Uterus (tissue), 4 donors: ENCODE measurements around the gene PTPRN2. TPM values are rescaled to one million over a fixed set of nuclear protein-coding genes. Genes with fewer than 3 reads are reported as not detected.

Source experiments
- DNase-seq, 2 donors: peaks; one replicate each; pipeline ENCODE4 v3.0.0-alpha.2; 2019 to 2020
- H3K27ac ChIP-seq, 2 donors: fragments of 200-600 bp; sonication (generic); 1 replicate in 1 of 2; 2 replicates in 1 of 2; pipeline ENCODE4 v1.5.1; 2016 to 2018
- H3K27me3 ChIP-seq, 2 donors: fragments of 200-600 bp; sonication (generic); one replicate each; pipeline ENCODE4 v1.5.1; 2018 to 2019; ENCODE audit warnings: control low read depth in 1 of 2
- H3K36me3 ChIP-seq, 2 donors: fragments of 200-600 bp; sonication (generic); one replicate each; pipeline ENCODE4 v1.5.1; 2019; ENCODE audit warnings: control low read depth in 1 of 2
- H3K4me1 ChIP-seq, 2 donors: fragments of 200-600 bp; sonication (generic); one replicate each; pipeline ENCODE4 v1.5.1; 2018 to 2019; ENCODE audit warnings: control low read depth in 1 of 2
- H3K4me3 ChIP-seq, 2 donors: fragments of 200-600 bp; sonication (generic); 1 replicate in 1 of 2; 2 replicates in 1 of 2; pipeline ENCODE4 v1.5.1; 2018 to 2019; ENCODE audit warnings: mild to moderate bottlenecking in 1 of 2
- H3K9me3 ChIP-seq, 2 donors: fragments of 200-600 bp; sonication (generic); one replicate each; pipeline ENCODE4 v1.5.1; 2019; ENCODE audit warnings: control low read depth in 1 of 2
- POLR2A ChIP-seq, 2 donors: fragments of 450-650 bp; IDR thresholded peaks; one replicate each; pipeline ENCODE4 v1.6.1; 2016; ENCODE audit warnings: antibody characterized with exemption in 2 of 2, mild to moderate bottlenecking in 1 of 2, moderate library complexity in 1 of 2
- intact Hi-C: fragments of 100-400 bp; cut with DNase I; formaldehyde crosslinking; loops from one replicate; pipeline ENCODE4 v1.15.1; 2023; ENCODE audit warnings: low total_unique reads
- total RNA-seq, 4 donors: library from RNA; depleted of rRNA in 3 of 4; stranded (reverse); fragments of >200 nt in 3 of 4; gene quantifications; one replicate each; pipeline versions ENCODE4 v1.1.0 to v1.2.4, GENCODE V29; 2014 to 2023
- TF ChIP-seq, protein P1 (sequence below), 4 experiments: fragments of 200-600 bp in 2 of 4; fragments of 450-650 bp in 2 of 4; sonication (generic) in 2 of 4; IDR thresholded peaks; one replicate each; pipeline ENCODE4 v1.5.1; 2016 to 2019; ENCODE audit warnings: antibody characterized with exemption in 4 of 4, mild to moderate bottlenecking in 2 of 4, moderate library complexity in 1 of 4
- donor health status: DM: yes; HTN: yes; CAD: no.

Gene PTPRN2
- total RNA-seq, 4 donors from 2014 or later: 1.2 to 5.2 (median 2.3) TPM

DNA sequence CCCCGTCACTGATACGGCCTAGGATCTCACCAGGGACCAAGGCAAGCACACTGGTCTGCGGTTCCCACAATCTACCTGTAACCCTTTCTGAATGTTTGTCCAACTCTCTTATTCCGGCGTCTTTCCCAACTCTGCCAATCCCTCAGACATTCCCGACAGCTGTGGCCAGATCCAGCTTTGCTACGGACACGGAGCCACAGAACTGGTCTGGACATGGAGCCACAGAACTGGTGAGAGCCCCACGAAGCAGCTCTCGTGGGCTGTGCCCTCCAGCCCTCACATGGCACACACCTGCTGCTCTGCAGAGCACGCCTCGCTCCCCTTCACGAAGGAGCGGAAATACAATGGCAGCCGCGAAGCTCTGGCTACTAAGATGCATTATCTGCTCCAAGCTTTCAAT is 874.0 kb downstream of the PTPRN2 start:
- H3K4me1 ChIP-seq: no peaks in the 10 kb centered on the region
- H3K9me3 ChIP-seq: no peaks in the 10 kb centered on the region
- TF ChIP-seq POLR2A (IDR thresholded peaks at IDR 0.05): no peak
- TF ChIP-seq, protein P1, sequence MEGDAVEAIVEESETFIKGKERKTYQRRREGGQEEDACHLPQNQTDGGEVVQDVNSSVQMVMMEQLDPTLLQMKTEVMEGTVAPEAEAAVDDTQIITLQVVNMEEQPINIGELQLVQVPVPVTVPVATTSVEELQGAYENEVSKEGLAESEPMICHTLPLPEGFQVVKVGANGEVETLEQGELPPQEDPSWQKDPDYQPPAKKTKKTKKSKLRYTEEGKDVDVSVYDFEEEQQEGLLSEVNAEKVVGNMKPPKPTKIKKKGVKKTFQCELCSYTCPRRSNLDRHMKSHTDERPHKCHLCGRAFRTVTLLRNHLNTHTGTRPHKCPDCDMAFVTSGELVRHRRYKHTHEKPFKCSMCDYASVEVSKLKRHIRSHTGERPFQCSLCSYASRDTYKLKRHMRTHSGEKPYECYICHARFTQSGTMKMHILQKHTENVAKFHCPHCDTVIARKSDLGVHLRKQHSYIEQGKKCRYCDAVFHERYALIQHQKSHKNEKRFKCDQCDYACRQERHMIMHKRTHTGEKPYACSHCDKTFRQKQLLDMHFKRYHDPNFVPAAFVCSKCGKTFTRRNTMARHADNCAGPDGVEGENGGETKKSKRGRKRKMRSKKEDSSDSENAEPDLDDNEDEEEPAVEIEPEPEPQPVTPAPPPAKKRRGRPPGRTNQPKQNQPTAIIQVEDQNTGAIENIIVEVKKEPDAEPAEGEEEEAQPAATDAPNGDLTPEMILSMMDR (IDR thresholded peaks at IDR 0.05): no peak
- no peaks in the 10 kb centered on the region for H3K27me3 ChIP-seq
- H3K36me3 ChIP-seq: no peaks in the 10 kb centered on the region
- DNase-seq: no peak
- H3K4me3 ChIP-seq: no peak overlapping the region
- no peak overlapping the region for H3K27ac ChIP-seq
- intact Hi-C loops: no loop called here

DNA sequence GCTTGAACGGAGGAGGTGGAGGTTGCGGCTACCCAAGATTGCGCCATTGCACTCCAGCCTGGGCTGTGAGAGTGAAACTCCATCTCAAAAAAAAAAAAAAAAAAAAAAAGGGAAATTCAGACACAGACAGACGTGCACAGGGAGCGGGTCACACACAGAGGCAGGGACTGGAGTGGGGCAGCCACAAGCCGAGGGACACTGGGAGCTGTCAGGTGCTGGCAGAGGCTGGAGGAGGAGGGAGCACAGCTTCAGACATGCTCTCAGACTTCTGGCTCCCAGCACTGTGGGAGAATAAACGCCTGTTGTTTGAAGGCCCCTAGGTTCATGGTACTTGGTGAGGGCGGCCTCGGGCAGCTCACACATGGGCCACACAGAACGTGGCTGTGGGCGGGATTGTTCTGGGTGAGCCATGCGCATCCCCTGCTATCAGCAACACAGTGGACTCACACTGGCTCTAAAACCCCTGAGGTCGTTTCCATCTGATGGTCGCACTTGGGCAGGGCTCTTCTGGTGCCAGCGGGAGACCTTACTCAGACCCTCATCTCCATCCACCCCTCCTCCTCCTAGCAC is 874.9 kb downstream of the PTPRN2 start:
- DNase-seq: no peak
- intact Hi-C loops: no loop called here
- Histone ChIP-seq H3K27ac (no peak overlapping the region), H3K9me3 (no peaks in the 10 kb centered on the region), H3K4me3 (no peak overlapping the region), H3K4me1 (no peaks in the 10 kb centered on the region), H3K36me3 (no peaks in the 10 kb centered on the region), H3K27me3 (no peaks in the 10 kb centered on the region)
- TF ChIP-seq, protein P1 (IDR thresholded peaks at IDR 0.05): no peak
- no peak for TF ChIP-seq POLR2A (IDR thresholded peaks at IDR 0.05)

DNA sequence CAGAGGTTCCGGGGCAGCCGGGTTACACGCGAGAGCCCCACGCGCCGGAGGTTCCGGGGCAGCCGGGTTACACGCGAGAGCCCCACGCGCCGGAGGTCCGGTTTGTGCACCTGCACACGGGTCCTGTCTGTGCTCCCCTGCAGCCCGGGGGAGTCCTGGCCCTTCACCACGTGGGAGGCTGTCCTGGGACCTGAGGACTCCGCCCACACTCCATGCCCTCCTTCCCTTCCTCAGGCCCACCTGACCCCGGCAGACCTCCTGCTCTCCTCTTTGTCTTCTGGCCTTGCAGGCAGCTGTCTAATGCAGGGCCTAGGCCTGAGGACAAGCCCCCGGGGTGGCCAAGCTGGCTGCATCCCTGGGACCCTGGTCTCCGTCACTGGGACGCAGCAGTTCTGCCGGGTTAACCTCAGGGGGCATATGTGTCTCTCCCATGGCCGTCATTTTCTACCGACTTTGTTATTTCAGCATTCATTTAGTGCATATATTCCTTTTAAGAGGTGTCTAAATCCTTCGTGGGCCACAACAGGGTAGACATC is 876.2 kb downstream of the PTPRN2 start:
- H3K36me3 ChIP-seq: no peaks in the 10 kb centered on the region
- intact Hi-C loops: no loop called here
- no peak for TF ChIP-seq POLR2A (IDR thresholded peaks at IDR 0.05)
- TF ChIP-seq, protein P1 (IDR thresholded peaks at IDR 0.05): no peak
- H3K9me3 ChIP-seq: no peaks in the 10 kb centered on the region
- no peak overlapping the region for H3K4me3 ChIP-seq
- H3K27ac ChIP-seq: no peak overlapping the region
- no peak for DNase-seq
- H3K4me1 ChIP-seq: no peaks in the 10 kb centered on the region
- H3K27me3 ChIP-seq: no peaks in the 10 kb centered on the region

DNA sequence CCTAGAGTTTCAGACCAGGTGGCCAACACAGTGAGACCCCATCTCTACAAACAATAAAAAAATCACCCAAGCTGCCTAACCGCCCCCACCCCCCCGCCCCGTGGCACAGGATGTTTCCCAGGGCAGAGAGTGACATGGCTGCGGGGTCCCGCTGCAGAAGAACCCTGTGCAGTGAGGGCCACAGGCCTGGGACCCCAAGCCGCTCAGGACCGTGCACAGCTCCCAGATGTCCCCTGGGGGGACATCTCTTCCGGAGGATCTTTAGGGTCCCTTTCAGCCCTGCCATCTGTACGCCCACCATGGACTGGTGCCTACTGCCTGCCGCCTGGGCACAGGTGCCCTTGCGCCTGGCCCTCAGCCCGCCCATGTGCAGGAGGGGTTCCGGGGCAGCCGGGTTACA is 877.2 kb downstream of the PTPRN2 start:
- H3K27me3 ChIP-seq: no peaks in the 10 kb centered on the region
- intact Hi-C loops: no loop called here

DNA sequence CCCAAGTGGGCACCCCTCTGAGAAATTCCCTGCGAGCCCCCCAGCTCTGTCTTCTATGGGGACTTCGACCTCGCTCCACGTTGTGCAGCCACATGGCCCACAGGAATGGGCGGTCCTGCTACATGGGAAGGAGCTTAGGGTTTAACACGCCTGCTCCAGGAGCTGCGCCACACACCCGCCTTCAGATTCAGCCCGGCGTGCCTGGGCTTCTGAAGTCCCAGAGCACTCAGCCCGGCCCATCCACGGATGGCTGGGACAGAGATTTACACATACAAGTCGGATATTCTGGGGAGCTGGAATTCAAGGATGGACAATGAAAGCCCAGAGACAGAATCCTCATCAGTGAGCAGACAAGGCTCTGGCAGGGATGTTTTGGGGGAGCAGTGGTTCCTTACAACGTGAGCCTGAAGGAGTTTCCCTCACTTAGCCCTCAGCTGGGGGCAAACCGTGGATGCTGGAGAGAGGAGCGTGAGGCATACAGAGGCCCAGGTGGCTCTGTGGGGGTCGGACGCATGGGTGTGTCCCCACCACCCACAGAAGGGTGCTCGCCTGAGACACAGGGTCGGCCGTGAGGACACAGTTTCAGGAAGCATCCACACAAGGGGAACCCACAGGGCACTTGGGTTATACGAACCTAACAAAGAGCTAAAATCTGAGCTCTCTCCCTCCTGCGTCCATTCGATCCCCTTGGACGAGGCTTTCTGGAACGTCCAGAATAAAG is 877.9 kb downstream of the PTPRN2 start:
- intact Hi-C loops: no loop called here
- TF ChIP-seq, protein P1 (IDR thresholded peaks at IDR 0.05): no peak
- no peak for TF ChIP-seq POLR2A (IDR thresholded peaks at IDR 0.05)
- H3K4me3 ChIP-seq: no peak overlapping the region
- H3K36me3 ChIP-seq: no peaks in the 10 kb centered on the region
- no peak for DNase-seq
- no peaks in the 10 kb centered on the region for H3K27me3 ChIP-seq
- no peaks in the 10 kb centered on the region for H3K9me3 ChIP-seq
- H3K27ac ChIP-seq: no peak overlapping the region
- no peaks in the 10 kb centered on the region for H3K4me1 ChIP-seq

More for the DNA sequence above, 877.2 kb downstream of the PTPRN2 start:
- H3K36me3 ChIP-seq: no peaks in the 10 kb centered on the region
- no peak overlapping the region for H3K27ac ChIP-seq
- H3K9me3 ChIP-seq: no peaks in the 10 kb centered on the region
- no peaks in the 10 kb centered on the region for H3K4me1 ChIP-seq
- TF ChIP-seq, protein P1 (IDR thresholded peaks at IDR 0.05): no peak
- no peak for TF ChIP-seq POLR2A (IDR thresholded peaks at IDR 0.05)
- DNase-seq: no peak
- H3K4me3 ChIP-seq: no peak overlapping the region
